Kidney epithelial cell (primary cell): ENCODE data around the gene ECE1. TPM values are rescaled to one million over a fixed set of nuclear protein-coding genes. Genes with fewer than 3 reads are reported as not detected.

Experiments
- DNase-seq: peaks from one replicate; pipeline ENCODE4 v3.0.0-alpha.2; 2010; ENCODE audit warnings: low read depth
- H3K27me3 ChIP-seq: 2 replicates; pipeline ENCODE4 v1.6.0; 2011; ENCODE audit warnings: low read length; ENCODE audit not compliant: control insufficient read depth, insufficient read depth
- H3K36me3 ChIP-seq: 2 replicates; pipeline ENCODE4 v1.5.1; 2011; ENCODE audit warnings: low read length; ENCODE audit not compliant: control insufficient read depth, insufficient read depth
- H3K4me3 ChIP-seq: 2 replicates; pipeline ENCODE4 v1.5.1; 2011; ENCODE audit warnings: low read depth, mild to moderate bottlenecking, control low read depth, low read length
- total RNA-seq: library from RNA; depleted of rRNA; stranded (reverse); fragments of >200 nt; gene quantifications from 2 replicates; pipeline ENCODE4 v1.2.3, GENCODE V29; 2015
- TF ChIP-seq, protein P1 (sequence below): IDR thresholded peaks from 2 replicates; pipeline ENCODE4 v1.5.1; 2011; ENCODE audit warnings: mild to moderate bottlenecking, moderate library complexity, low read length, control low read depth, inconsistent platforms; ENCODE audit not compliant: insufficient read depth, poor library complexity, severe bottlenecking

The ECE1 gene
- total RNA-seq, 1 donor from 2014 or later, result 181 TPM

- Histone ChIP-seq H3K27me3 (no peaks in the 10 kb centered on the region), H3K4me3 (no peak overlapping the region), H3K36me3 (no peaks in the 10 kb centered on the region)
- TF ChIP-seq, protein P1, sequence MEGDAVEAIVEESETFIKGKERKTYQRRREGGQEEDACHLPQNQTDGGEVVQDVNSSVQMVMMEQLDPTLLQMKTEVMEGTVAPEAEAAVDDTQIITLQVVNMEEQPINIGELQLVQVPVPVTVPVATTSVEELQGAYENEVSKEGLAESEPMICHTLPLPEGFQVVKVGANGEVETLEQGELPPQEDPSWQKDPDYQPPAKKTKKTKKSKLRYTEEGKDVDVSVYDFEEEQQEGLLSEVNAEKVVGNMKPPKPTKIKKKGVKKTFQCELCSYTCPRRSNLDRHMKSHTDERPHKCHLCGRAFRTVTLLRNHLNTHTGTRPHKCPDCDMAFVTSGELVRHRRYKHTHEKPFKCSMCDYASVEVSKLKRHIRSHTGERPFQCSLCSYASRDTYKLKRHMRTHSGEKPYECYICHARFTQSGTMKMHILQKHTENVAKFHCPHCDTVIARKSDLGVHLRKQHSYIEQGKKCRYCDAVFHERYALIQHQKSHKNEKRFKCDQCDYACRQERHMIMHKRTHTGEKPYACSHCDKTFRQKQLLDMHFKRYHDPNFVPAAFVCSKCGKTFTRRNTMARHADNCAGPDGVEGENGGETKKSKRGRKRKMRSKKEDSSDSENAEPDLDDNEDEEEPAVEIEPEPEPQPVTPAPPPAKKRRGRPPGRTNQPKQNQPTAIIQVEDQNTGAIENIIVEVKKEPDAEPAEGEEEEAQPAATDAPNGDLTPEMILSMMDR, result no peak
- no peak for DNase-seq
Measured at GRCh38 chr1:21326861-21327344, 36.6 kb upstream of the ECE1 start.

DNA sequence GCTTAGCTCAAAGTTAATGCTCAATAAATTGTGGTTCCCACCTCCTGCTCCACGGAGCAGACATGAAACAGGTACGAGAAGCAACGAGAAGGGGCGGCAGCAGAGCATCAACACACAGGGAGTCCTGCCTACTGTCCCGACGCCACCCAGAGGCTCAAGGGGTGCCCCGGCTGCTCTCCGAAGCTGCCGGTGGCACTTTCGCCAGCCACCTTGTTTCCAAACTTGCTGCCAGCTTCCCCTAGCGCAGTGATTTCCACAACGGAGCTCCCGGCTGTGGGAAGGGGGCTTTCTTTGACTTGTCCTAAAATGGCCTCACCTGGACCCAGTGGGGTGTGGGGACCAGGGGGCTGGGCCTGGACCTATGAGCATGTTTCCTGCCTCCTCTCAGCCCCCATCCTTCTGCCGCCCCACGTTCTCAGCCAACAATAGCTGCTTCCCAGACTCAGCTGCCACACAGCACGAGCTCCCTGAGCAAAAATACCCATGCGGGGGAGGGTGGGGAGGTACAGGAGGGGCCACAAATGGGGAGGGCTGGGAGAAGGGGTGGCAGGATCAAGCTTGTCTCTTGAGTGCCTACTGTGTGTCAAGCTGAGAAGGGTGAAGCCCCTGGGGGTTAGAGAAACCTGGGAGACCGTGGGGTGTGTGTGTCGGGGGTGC is 35.6 kb upstream of the ECE1 start:
- H3K27me3 ChIP-seq, result no peaks in the 10 kb centered on the region
- TF ChIP-seq, protein P1, result no peak
- no peaks in the 10 kb centered on the region for H3K36me3 ChIP-seq
- no peak overlapping the region for H3K4me3 ChIP-seq
- no peak for DNase-seq

DNA sequence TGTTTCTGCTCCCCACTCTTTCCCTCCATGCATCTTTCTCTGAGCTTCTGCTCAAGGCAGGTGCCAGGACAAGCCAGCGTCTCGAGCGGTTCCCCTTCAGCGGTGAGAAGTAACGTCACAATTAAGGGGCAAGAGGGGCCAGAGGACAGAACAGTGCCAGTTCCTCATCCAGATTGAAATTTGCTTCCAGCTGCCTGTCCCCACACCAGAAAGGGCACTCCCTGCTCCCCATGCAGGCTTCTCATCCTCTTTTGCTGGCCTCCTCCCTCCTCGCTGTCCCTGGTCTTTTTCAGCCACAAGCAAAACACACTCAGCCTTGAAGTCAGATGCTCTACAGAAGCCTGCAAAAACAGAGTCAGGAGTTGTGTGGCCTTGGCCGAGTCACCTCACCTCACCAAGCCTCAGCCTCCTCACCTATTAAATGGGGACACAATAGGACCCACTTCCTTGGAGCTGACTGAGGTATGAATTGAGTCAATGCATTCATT is 35.0 kb upstream of the ECE1 start:
- TF ChIP-seq, protein P1, result no peak
- DNase-seq, result no peak

DNA sequence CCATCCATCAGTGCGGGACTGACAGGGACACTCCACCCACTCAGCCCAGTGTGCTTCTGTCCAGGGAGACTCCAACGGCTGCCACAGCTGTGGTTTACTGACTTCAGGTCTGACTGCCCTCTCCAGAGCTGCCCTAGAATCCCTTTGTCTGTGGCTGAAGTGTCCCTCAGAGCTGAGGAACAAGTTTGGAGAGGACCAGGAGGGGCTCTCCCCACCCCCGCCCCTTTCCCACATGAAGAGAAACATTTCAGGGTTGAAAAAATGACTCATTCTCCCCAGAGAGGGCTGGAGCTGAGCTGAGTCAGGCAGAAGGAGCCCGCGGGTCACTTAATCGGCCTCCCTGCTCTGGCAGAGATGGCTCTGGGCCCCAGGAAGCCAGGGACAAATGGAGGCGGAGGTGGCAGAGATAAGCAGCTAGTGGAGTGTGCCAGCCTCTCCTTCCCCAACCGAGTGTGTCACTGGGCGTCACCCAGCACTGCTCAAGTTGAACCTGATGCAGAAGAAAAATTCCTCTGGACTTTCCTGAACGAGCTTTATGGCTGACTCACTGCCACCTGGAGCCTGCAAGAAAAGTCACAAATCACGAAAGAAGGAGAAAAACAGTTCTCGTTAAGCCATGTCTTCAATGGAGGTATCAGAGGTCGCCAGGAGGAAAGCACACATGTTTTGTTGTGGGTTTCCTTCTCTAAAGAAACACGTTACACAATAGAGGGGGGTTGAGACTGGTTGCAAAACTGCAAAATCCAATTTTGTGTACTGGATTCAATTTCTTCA is 34.3 kb upstream of the ECE1 start:
- TF ChIP-seq, protein P1, result no peak
- peak; percentile 97 for DNase-seq
- H3K4me3 ChIP-seq, result no peak overlapping the region
- H3K27me3 ChIP-seq, result no peaks in the 10 kb centered on the region
- no peaks in the 10 kb centered on the region for H3K36me3 ChIP-seq

More for the DNA sequence above, 35.0 kb upstream of the ECE1 start:
- Histone ChIP-seq H3K4me3 (no peak overlapping the region), H3K36me3 (no peaks in the 10 kb centered on the region), H3K27me3 (no peaks in the 10 kb centered on the region)

DNA sequence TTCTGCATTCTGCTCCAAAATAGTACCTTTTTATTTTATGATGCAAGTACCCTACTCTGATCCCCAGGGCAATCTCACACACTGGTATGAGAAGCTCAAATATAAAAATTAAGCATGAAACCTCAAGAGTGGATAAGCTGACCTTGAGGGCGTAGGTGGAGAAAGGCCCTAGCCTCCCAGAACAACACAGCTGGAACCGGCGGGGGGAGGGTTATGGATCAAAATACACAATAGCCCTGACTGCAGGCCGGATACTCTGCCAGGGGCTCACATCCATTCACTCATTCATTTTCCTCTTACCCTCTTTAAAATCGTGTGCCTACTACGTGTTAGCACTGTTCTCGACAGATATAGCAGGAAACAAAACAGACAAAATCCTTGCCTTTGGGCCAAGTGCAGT is 32.8 kb upstream of the ECE1 start:
- H3K4me3 ChIP-seq, result no peak overlapping the region
- no peaks in the 10 kb centered on the region for H3K27me3 ChIP-seq
- no peak for DNase-seq
- no peaks in the 10 kb centered on the region for H3K36me3 ChIP-seq
- TF ChIP-seq, protein P1, result no peak
